SU-DHL-6 (cell line): Measurements from ENCODE around the gene VEGFB.

Source experiments
- H2AFZ ChIP-seq: fragments of 200-600 bp; sonication (generic); 2 replicates; pipeline ENCODE4 v1.6.1; 2014; ENCODE audit warnings: low read depth, mild to moderate bottlenecking, moderate library complexity, mixed read lengths, antibody characterized with exemption, low read length; ENCODE audit not compliant: severe bottlenecking
- H3F3A ChIP-seq: fragments of 200-600 bp; shearing (Covaris generic); 2 replicates; pipeline ENCODE4 v1.6.0; 2016; ENCODE audit warnings: antibody characterized with exemption, mild to moderate bottlenecking; ENCODE audit not compliant: insufficient read depth
- H3K27ac ChIP-seq: fragments of 200-600 bp; sonication (generic); 2 replicates; pipeline ENCODE4 v1.5.1; 2016; ENCODE audit warnings: low read depth, mild to moderate bottlenecking, low read length, moderate library complexity, mixed read lengths
- H3K27me3 ChIP-seq: fragments of 200-600 bp; sonication (generic), shearing (Covaris generic); 2 replicates; pipeline ENCODE4 v1.6.0; 2014; ENCODE audit warnings: mild to moderate bottlenecking, low read length
- H3K36me3 ChIP-seq: fragments of 200-600 bp; sonication (generic); 2 replicates; pipeline ENCODE4 v1.6.1; 2014; ENCODE audit warnings: mild to moderate bottlenecking, low read length, mixed read lengths
- H3K4me2 ChIP-seq: fragments of 300-600, 200-600 bp; shearing (Covaris generic), sonication (generic); 2 replicates; pipeline ENCODE4 v1.6.0; 2014; ENCODE audit warnings: low read length, low read depth, mild to moderate bottlenecking; ENCODE audit not compliant: poor library complexity, severe bottlenecking
- H3K4me3 ChIP-seq: fragments of 200-600 bp; sonication (generic); 2 replicates; pipeline ENCODE4 v1.5.1; 2014; ENCODE audit warnings: antibody characterized with exemption, low read length, mild to moderate bottlenecking, mixed read lengths; ENCODE audit not compliant: insufficient read depth, poor library complexity, severe bottlenecking
- H3K79me2 ChIP-seq: fragments of 200-600 bp; sonication (generic); 2 replicates; pipeline ENCODE4 v1.6.1; 2014; ENCODE audit warnings: mild to moderate bottlenecking, low read length, moderate library complexity; ENCODE audit not compliant: insufficient read depth
- H3K9ac ChIP-seq: fragments of 200-600 bp; sonication (generic); 2 replicates; pipeline ENCODE4 v1.7.0; 2014; ENCODE audit warnings: mild to moderate bottlenecking, low read length
- H3K9me2 ChIP-seq: fragments of 200-600 bp; sonication (generic); replicated peaks from 2 replicates; pipeline ENCODE4 v1.6.1; 2014; ENCODE audit warnings: low read length; ENCODE audit not compliant: insufficient read depth
- H3K9me3 ChIP-seq: fragments of 200-600 bp; sonication (generic); 2 replicates; pipeline ENCODE4 v1.6.1; 2014; ENCODE audit warnings: low read length, mixed read lengths; ENCODE audit not compliant: insufficient read depth
- H4K20me1 ChIP-seq: fragments of 200-600 bp; sonication (generic); 2 replicates; pipeline ENCODE4 v1.6.1; 2014; ENCODE audit warnings: low read depth, mild to moderate bottlenecking, antibody characterized with exemption, low read length, moderate library complexity, mixed read lengths
- CTCF ChIP-seq: fragments of 200-600 bp; sonication (generic); IDR thresholded peaks from one replicate; pipeline ENCODE4 v1.5.1; 2017; ENCODE audit warnings: antibody characterized with exemption, mild to moderate bottlenecking, low read length, moderate library complexity; ENCODE audit not compliant: insufficient read depth, poor library complexity, severe bottlenecking
- EZH2phosphoT487 ChIP-seq: fragments of 200-600 bp; sonication (generic), shearing (Covaris generic); conservative IDR thresholded peaks from 2 replicates; pipeline ENCODE4 v1.6.1; 2018; ENCODE audit warnings: mild to moderate bottlenecking, antibody characterized with exemption, low read length, moderate library complexity, mixed read lengths

The VEGFB gene

GRCh38 chr11:64275841-64276240 lies 41.5 kb downstream of the VEGFB start:
- TF ChIP-seq EZH2phosphoT487 (no peak), CTCF (no peak)
- Histone ChIP-seq H3K9me2 (no peaks in the 10 kb centered on the region), H3K36me3 (no peaks in the 10 kb centered on the region), H3K27ac (no peak overlapping the region), H3F3A (peaks cover 8% of the 10 kb centered on the region; the same call in 1 of the 2 replicates), H3K79me2 (no peaks in the 10 kb centered on the region), H3K9ac (no peak overlapping the region), H2AFZ (no peak overlapping the region), H3K4me3 (no peak overlapping the region), H3K4me2 (no peak overlapping the region), H4K20me1 (no peaks in the 10 kb centered on the region), H3K27me3 (no peaks in the 10 kb centered on the region), H3K9me3 (no peaks in the 10 kb centered on the region)

GRCh38 chr11:64276653-64277431 lies 42.5 kb downstream of the VEGFB start:
- no peaks in the 10 kb centered on the region for H3K9me2 ChIP-seq
- no peak overlapping the region for H2AFZ ChIP-seq
- H3K4me2 ChIP-seq = no peak overlapping the region
- peaks cover 7% of the 10 kb centered on the region; the same call in 1 of the 2 replicates for H3F3A ChIP-seq
- no peaks in the 10 kb centered on the region for H3K79me2 ChIP-seq
- TF ChIP-seq CTCF = no peak
- TF ChIP-seq EZH2phosphoT487 = no peak
- no peaks in the 10 kb centered on the region for H3K9me3 ChIP-seq
- no peak overlapping the region for H3K9ac ChIP-seq
- no peaks in the 10 kb centered on the region for H3K27me3 ChIP-seq
- no peaks in the 10 kb centered on the region for H3K36me3 ChIP-seq
- H3K4me3 ChIP-seq = no peak overlapping the region
- H3K27ac ChIP-seq = no peak overlapping the region
- no peaks in the 10 kb centered on the region for H4K20me1 ChIP-seq

GRCh38 chr11:64278576-64279190 lies 44.3 kb downstream of the VEGFB start:
- no peaks in the 10 kb centered on the region for H3K36me3 ChIP-seq
- H3K79me2 ChIP-seq = 0 out of 2 replicates have a peak, but pooled peaks cover 4% of the 10 kb centered on the region
- no peaks in the 10 kb centered on the region for H3K27me3 ChIP-seq
- H3K27ac ChIP-seq = no peak overlapping the region
- H2AFZ ChIP-seq = no peak overlapping the region
- no peak overlapping the region for H3K4me3 ChIP-seq
- no peaks in the 10 kb centered on the region for H3K9me2 ChIP-seq
- H3K4me2 ChIP-seq = no peak overlapping the region
- no peaks in the 10 kb centered on the region for H3K9me3 ChIP-seq
- no peaks in the 10 kb centered on the region for H4K20me1 ChIP-seq
- H3K9ac ChIP-seq = no peak overlapping the region
- no peaks in the 10 kb centered on the region for H3F3A ChIP-seq
- TF ChIP-seq EZH2phosphoT487 (no peak), CTCF (no peak)
